ENCODE results near the gene CCNY. TPM values are rescaled to one million over a fixed set of nuclear protein-coding genes. Genes with fewer than 3 reads are reported as not detected.

Gene CCNY
- polyA plus RNA-seq, 3 donors = 93.1 to 115 (median 113) TPM

- DNase-seq (ENCODE audit: extremely low read depth in 1 of 11, low read depth in 9 of 11, low spot score in 4 of 11) = no peak
Measured at GRCh38 chr10:35608328-35608672, 272.0 kb downstream of the CCNY start.

- no peak for DNase-seq (ENCODE audit: extremely low read depth in 1 of 11, low read depth in 9 of 11, low spot score in 4 of 11)
Measured at GRCh38 chr10:35611750-35612149, 275.4 kb downstream of the CCNY start.

- no peak for DNase-seq (ENCODE audit: extremely low read depth in 1 of 11, low read depth in 9 of 11, low spot score in 4 of 11)
Measured at GRCh38 chr10:35612385-35613106, 276.2 kb downstream of the CCNY start.

GRCh38 chr10:35613107-35613440, 276.8 kb downstream of the CCNY start:
- DNase-seq (ENCODE audit: extremely low read depth in 1 of 11, low read depth in 9 of 11, low spot score in 4 of 11) = no peak

GRCh38 chr10:35613597-35614226, 277.4 kb downstream of the CCNY start:
- DNase-seq (ENCODE audit: extremely low read depth in 1 of 11, low read depth in 9 of 11, low spot score in 4 of 11) = no peak

GRCh38 chr10:35614312-35614711, 278.0 kb downstream of the CCNY start:
- no peak for DNase-seq (ENCODE audit: extremely low read depth in 1 of 11, low read depth in 9 of 11, low spot score in 4 of 11)

Other genes with a start within 250 kb of the CCNY start
- gene CUL2, start 246.2 kb upstream of the CCNY start, polyA plus RNA-seq (ENCODE audit: insufficient read length in 3 of 3) = 10 to 100 TPM; 37.6 to 42.5 (median 40.8) TPM
- 100 to 1,000 TPM in 1 of 3 donors, 10 to 100 TPM in 2; 43.1 to 147 (median 56.0) TPM for gene CREM, start 209.7 kb upstream of the CCNY start, polyA plus RNA-seq (ENCODE audit: insufficient read length in 3 of 3)